Measurements from ENCODE around the gene OSBPL6. TPM values are rescaled to one million over a fixed set of nuclear protein-coding genes. Genes with fewer than 3 reads are reported as not detected.

Gene OSBPL6
- total RNA-seq, 1 experiment from 2014 or later = 2.3 TPM

DNA sequence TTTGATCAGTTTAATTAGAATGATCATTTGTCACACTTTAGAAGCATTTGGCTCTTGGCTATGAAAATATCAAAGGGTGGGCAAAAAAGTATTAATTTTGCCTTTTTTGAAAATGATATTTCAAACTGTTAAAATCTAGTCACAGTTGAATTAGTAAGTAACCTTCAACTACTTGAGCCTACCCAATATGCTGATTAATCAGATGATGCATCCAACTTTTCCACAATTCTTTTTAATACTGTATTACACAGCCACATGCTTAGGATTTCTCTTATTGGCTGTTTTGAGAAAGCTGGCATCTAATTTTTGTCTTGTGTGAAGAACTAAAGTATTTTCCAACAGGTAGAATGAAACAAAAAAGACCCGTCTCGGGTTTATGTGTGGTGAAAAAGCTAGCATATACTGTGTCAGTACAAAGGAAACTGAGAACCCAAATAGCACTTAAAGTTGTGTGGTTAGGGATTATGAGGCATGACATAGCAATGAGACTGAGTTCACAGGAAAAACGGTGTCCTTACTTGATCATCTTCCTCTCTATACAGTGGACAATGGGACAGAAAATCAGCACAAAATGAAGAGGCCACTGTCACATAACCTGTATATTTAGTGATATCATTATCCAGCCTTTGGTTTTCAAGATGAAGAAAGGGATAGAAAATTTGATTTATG is 11.7 kb downstream of the OSBPL6 start:
- CTCF ChIA-PET = no interaction called here
- no TSS peak for BruUV-seq (replicated peaks)
- no peaks in the 10 kb centered on the region for H3K27me3 Mint-ChIP-seq (ENCODE audit: unreplicated experiment)
- no peak for TF ChIP-seq CTCF (IDR thresholded peaks at IDR 0.05; ENCODE audit: unreplicated experiment)
- no peak for DNase-seq
- H3K36me3 Mint-ChIP-seq (ENCODE audit: insufficient read depth, unreplicated experiment) = no peaks in the 10 kb centered on the region
- no peaks in the 10 kb centered on the region for H3K9me3 Mint-ChIP-seq (ENCODE audit: low read depth, unreplicated experiment)
- intact Hi-C loops (cut with micrococcal nuclease; ENCODE audit: unreplicated experiment) = loop anchor here (5.0 kb wide), 1 partner anchor 211 kb away; no protein-coding TSS in a partner anchor
- H3K4me3 Mint-ChIP-seq (ENCODE audit: low read depth, unreplicated experiment) = no peak overlapping the region
- H3K27ac Mint-ChIP-seq (ENCODE audit: unreplicated experiment) = no peak overlapping the region
- no peaks in the 10 kb centered on the region for H3K4me1 Mint-ChIP-seq (ENCODE audit: low read depth, unreplicated experiment)

DNA sequence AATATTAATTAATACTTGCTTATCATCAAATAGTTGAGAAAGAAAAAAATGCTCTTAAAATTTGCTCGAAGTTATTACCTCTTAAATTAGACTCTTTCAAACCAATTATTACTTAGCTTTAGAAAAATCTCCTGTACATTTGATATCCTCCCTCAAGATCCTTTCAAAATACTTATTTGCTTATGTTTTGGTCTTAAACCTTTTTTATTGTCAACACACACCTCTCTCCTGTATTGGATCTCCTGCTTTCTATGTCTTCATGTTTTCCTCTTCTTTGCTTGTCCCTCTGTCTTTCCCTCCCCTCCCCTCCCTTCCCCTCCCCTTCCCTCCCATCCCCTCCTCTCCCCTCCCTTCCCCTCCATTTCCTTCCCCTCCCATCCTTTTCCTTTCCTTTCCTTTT is 14.0 kb downstream of the OSBPL6 start:
- no peaks in the 10 kb centered on the region for H3K4me1 Mint-ChIP-seq (ENCODE audit: low read depth, unreplicated experiment)
- H3K36me3 Mint-ChIP-seq (ENCODE audit: insufficient read depth, unreplicated experiment) = no peaks in the 10 kb centered on the region
- no peaks in the 10 kb centered on the region for H3K9me3 Mint-ChIP-seq (ENCODE audit: low read depth, unreplicated experiment)
- intact Hi-C loops (cut with micrococcal nuclease; ENCODE audit: unreplicated experiment) = loop anchor here (5.0 kb wide), 1 partner anchor 209 kb away; no protein-coding TSS in a partner anchor
- H3K4me3 Mint-ChIP-seq (ENCODE audit: low read depth, unreplicated experiment) = no peak overlapping the region
- CTCF ChIA-PET = no interaction called here
- no peak for DNase-seq
- TF ChIP-seq CTCF (IDR thresholded peaks at IDR 0.05; ENCODE audit: unreplicated experiment) = no peak
- H3K27ac Mint-ChIP-seq (ENCODE audit: unreplicated experiment) = no peak overlapping the region
- no peaks in the 10 kb centered on the region for H3K27me3 Mint-ChIP-seq (ENCODE audit: unreplicated experiment)
- BruUV-seq (replicated peaks) = no TSS peak

GRCh38 chr2:178208817-178209216 is 14.5 kb downstream of the OSBPL6 start:
- Mint-ChIP-seq H3K27me3 (ENCODE audit: unreplicated experiment) (no peaks in the 10 kb centered on the region), H3K36me3 (ENCODE audit: insufficient read depth, unreplicated experiment) (no peaks in the 10 kb centered on the region), H3K4me1 (ENCODE audit: low read depth, unreplicated experiment) (no peaks in the 10 kb centered on the region), H3K27ac (ENCODE audit: unreplicated experiment) (no peak overlapping the region), H3K9me3 (ENCODE audit: low read depth, unreplicated experiment) (no peaks in the 10 kb centered on the region), H3K4me3 (ENCODE audit: low read depth, unreplicated experiment) (no peak overlapping the region)
- CTCF ChIA-PET = no interaction called here
- no peak for DNase-seq
- peak; percentile 18 for TF ChIP-seq CTCF (IDR thresholded peaks at IDR 0.05; ENCODE audit: unreplicated experiment)
- intact Hi-C loops (cut with micrococcal nuclease; ENCODE audit: unreplicated experiment) = loop anchor here (5.0 kb wide), 1 partner anchor 208 kb away; no protein-coding TSS in a partner anchor
- BruUV-seq (replicated peaks) = no TSS peak

DNA sequence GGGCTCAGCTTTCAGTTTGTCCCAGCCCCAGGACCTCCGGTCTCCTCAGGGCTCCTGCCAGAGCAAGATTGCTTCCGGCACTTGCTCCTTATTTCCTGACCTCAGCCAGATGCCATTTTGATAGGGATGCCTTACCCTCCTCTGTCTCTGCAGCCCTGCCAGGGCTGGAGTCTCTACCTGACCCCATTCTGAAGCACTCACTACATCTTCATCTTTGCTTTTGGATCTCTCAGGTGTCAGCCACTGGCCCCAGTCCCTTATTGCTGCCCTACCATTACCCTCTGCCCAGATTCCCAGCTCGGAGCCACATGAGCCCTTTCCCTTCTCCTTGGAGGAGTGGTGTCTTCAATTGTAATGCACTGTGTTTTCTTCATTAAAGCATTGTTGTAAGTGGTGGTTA is 17.1 kb downstream of the OSBPL6 start:
- no TSS peak for BruUV-seq (replicated peaks)
- no peak for TF ChIP-seq CTCF (IDR thresholded peaks at IDR 0.05; ENCODE audit: unreplicated experiment)
- H3K4me1 Mint-ChIP-seq (ENCODE audit: low read depth, unreplicated experiment) = no peaks in the 10 kb centered on the region
- no peak overlapping the region for H3K4me3 Mint-ChIP-seq (ENCODE audit: low read depth, unreplicated experiment)
- H3K27me3 Mint-ChIP-seq (ENCODE audit: unreplicated experiment) = no peaks in the 10 kb centered on the region
- no peak overlapping the region for H3K27ac Mint-ChIP-seq (ENCODE audit: unreplicated experiment)
- intact Hi-C loops (cut with micrococcal nuclease; ENCODE audit: unreplicated experiment) = no loop called here
- no peak for DNase-seq
- H3K9me3 Mint-ChIP-seq (ENCODE audit: low read depth, unreplicated experiment) = no peaks in the 10 kb centered on the region
- H3K36me3 Mint-ChIP-seq (ENCODE audit: insufficient read depth, unreplicated experiment) = no peaks in the 10 kb centered on the region
- CTCF ChIA-PET = no interaction called here

Data from Calu3 (cell line).